Liver (tissue), 3 donors: ENCODE results near the gene SGSM1.

Experiments used
- ATF3 ChIP-seq: IDR thresholded peaks from 2 replicates; pipeline ENCODE4 v1.6.1; 2016; ENCODE audit warnings: antibody characterized with exemption
- CTCF ChIP-seq: fragments of 150-350 bp; IDR thresholded peaks from 2 replicates; pipeline ENCODE4 v1.5.1; 2017; ENCODE audit warnings: improper control_type of control experiment, low read depth, low read length; ENCODE audit not compliant: missing input control
- RAD21 ChIP-seq, 2 donors: IDR thresholded peaks; 2 replicates each; pipeline ENCODE4 v1.6.1; 2016; ENCODE audit warnings: antibody characterized with exemption in 2 of 2, mild to moderate bottlenecking in 2 of 2
- YY1 ChIP-seq: IDR thresholded peaks from 2 replicates; pipeline ENCODE4 v1.6.1; 2016; ENCODE audit warnings: antibody characterized with exemption, mild to moderate bottlenecking
- donor health status: healthy.
- donor health status: healthy.

- no peak for TF ChIP-seq CTCF
- no peak for TF ChIP-seq RAD21 (IDR thresholded peaks at IDR 0.05)
- TF ChIP-seq ATF3 = no peak
- TF ChIP-seq YY1 = no peak
Measured at GRCh38 chr22:24865508-24865907, 59.5 kb downstream of the SGSM1 start.
